NOMO-1 (cell line): ENCODE measurements around the gene MEGF6.

Source experiments
- DNase-seq, 2 experiments: peaks; one replicate each; lab custom pipeline; 2025; ENCODE audit not compliant: unreplicated experiment in 2 of 2; lab: John Stamatoyannopoulos, UW

Gene MEGF6

DNA sequence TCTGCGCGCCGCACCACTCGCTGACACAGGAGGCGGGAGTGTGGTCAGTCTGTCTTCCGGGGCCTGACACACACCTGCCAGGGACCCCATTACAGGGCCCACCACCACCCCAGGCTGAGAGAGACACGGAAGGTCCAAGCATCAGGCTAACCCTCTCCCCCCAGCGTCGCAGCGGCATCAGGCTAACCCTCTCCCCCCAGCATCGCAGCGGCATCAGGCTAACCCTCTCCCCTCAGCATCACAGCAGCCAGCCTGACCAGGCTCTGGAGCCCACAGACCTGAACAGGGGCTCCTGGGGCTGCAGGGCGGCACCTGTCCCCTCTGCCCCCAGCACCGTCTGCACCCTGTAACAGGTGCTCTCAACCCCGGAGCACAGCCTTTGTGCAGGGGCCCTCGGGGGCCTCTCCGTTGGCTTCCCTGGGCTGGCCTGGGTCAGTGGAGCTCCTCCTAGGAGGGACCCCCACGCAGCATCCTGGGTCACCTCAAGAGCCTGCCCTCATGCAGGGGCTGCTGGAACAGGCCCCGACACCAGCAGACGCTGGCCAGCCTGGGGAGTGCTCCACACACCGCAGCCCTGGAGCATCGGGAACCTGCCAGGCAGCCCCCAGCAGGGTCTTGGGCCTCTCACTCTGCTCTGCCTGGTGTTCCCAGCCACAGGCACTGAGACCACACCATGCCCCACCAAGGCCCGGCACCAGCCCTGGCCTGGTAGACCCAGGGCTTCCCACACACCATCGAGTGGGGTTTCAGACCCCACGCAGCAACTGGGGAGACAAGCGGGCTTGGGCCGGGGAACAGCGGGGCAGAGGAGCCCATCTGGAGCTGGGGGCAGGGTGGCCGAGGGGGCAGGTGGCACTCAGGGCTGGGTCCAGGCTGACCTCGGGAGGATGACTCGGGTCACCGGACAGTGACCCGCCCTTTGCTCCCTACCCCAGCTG is 67.0 kb downstream of the MEGF6 start:
- no peak for DNase-seq

DNA sequence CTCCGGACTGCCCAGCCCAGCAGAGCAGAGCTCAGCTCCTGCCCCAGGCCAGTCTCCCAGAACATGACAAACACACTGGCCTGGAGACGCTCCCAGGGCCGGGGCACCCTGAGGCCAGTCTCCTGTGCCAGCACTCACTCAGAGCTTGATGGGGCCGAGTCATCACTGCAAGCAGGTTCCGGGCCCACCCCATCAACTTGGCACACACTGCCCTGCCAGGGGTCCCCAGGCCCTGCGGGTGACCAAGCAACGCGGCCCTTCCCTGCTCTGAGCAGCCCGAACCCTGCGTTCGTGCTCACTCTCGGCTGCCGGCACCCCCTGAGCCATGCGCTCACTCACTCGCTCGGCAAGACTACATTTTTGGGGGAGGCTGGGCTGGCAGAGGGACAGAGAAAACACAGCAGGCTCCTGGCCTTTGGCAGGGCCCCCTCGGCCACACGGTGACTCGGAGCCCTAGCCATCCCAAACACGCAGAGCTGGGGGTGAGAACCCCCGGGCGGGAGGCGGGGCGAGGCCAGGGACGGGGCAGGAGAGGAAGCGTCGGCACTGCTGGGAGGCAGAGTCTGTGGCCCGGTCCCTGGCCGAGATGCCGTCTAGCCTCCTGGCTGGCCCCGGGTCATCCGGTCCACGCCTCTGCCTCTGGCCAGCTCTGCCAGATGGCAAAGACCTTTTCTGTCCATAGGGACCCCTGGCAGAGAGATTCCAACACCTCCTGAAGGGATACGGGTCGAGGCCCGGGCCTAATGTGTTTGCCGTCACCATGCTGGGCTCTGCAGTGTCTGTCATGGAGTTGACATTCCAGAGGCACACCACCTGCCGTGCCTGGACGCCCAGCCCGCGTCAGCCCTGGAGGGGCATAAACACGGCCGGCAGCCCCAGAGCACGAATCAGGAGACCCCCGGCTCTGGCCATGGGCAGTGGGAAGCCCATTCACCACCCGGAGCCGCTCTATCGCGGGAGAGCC is 68.0 kb downstream of the MEGF6 start:
- DNase-seq: no peak

DNA sequence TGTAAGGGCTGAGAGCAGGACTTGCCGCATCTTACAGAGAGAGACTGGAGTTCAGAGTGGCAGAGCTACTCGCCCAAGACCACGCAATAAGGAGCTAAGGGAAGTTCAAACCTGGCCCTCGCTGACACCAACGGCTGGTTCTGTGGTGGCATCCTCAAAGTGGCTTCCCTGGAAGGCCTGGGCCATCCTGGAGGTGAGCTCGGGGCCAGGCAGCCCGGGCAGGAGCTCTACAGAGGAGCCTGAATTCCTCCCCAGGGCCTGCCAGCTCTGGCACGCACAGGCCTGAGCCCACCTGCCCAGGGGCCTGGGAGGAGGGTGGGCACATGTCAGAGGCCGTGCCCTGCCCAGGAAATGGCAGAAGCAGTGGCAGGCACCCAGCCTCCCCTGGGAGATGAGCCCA is 68.6 kb downstream of the MEGF6 start:
- no peak for DNase-seq

DNA sequence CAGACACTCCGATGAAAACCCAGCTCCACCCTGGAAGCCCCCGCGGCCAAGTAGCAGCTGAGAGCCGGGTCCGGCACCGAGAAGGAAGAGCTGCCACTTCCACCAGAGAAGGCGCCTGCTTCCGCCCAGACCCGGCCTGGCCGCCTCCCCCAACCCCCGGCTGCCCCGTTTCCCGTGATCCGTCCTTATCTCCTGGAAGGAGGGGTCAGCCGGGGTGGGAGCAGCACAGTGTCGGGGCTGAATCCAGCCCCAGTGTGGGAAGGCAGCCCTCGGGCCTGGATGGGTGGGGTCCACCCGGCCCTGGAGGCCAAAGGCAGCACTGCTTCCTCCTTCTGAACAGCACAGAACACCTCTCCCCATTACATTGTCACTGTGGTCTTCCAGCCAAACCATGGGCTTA is 69.4 kb downstream of the MEGF6 start:
- no peak for DNase-seq

DNA sequence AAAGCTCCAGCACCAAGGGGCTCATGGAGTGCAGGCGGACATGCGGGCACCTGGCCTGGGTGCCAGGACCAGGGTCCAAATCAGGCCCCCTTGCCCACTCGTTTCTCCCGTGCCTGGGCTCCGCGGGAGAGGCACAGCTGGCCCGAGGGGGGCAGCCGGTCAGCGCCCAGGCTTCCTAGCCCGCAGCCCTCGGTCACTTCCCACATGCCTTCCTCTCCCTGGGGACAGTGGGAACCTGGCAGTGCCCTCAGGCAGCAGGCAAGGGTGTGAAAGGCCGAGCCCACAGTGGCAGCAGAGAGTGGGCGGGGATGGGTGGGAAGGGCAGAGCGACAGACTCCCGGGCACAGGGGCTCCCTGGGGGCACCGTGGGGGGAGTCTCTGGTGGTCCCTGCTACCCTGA is 69.8 kb downstream of the MEGF6 start:
- no peak for DNase-seq

DNA sequence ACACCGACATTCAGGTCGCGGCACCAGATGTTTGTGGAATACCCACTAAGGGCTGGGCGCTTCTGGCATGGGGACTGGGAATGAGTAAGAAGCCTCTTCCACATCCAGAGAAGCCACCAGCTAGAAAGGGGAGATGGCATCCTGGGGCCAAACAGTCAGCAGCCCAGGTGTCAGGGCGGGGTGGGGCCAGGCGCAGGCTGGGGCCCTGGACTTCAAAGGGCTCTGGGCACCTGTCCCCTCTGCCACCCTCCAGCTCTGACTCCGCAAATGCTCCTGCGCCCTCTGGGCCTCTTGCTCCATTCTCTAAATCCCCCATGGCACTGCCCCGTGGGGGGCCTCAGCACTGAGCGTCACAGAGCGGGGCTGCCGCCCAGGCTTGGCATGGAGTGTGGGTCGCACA is 70.4 kb downstream of the MEGF6 start:
- DNase-seq: no peak

DNA sequence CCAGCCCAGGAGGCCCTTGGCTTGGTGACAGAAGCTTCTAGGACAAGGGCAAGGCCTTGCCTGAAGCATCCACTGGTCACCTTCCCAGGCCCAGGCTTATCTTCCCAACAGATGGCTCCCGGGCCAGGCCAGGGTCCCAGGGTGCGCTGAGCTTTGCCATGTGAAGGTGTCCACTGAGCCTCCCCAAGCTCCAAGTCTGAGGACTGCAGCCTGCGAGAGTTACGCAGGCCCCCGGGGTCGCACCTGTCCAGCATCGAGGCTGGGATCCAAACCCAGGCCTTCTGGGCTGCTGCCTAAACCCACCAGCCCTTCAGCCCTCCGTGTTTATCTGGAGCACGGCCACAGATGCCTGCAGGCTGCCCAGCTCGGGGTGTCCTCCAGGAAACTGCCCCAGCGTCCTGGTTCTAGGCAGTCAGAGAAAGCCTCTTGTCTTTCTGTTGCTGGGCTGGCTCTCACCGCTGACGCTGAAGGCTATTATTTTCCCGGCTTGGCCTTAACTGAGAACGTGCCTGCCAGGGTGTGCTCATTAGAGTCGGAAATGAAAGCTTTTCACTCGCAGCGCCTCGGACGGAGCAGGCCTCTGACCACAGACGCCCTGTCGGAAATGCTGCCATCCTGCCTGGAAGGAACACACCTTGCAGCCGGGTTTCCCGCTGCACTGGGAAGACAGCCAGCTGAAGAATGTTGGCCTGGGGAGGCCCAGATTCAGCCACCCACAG is 71.4 kb downstream of the MEGF6 start:
- DNase-seq: no peak

DNA sequence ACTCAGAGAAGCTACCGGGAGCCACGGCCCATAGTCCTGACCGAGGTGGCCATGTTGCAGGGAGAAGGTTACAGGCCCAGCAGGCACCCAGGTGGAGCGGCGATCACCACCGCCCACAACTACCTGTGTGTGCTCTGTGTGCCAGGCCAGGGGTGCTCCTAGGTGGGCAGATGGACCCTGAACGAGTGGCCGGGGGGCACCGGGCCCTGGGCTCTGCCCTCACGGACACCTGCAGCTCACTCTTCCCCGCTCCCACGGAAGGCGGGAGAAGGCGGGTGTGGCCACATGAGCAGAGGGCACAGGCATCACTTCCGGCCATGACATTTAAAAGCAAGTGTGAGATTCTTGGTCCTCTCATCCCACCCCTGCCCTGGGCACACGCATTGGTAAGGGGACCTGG is 73.9 kb downstream of the MEGF6 start:
- no peak for DNase-seq

DNA sequence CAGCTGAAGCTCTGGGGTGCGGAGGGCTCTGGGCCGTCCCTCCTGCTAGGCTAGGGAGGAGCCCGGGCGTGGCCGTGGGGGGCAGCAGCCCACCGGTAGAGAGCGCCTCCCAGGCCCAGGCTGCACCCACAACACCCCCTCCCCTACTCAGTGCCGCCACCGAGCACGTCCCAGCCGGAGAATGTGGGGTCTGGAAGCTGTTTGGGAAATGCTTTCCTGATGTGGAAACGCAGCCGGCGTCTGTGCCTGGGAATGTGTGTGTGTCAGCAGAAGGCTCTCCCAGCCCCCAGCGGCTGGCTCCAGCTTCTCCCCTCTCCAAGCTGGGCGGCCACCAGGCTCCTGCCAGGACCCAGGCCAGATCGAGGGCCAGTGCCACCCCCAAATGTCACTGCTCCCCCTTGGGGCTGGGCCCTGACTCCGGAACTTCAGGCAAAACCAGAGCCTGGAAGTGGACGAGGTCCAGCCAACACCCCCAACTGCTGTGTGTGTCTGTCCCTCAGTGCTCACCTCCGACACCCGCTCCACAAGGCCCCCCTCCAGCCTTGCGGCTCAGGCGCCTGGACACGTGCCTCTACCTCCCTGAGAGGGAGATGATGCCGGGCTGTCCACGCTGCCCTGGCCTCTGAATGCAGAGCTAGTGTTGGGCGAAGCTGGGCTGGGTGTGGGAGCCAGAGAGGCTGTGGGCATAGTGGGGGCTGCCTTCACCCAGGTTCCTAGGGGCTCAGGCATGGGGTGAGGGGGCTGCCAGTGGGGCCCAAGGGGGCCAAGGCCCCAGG is 74.7 kb downstream of the MEGF6 start:
- no peak for DNase-seq

DNA sequence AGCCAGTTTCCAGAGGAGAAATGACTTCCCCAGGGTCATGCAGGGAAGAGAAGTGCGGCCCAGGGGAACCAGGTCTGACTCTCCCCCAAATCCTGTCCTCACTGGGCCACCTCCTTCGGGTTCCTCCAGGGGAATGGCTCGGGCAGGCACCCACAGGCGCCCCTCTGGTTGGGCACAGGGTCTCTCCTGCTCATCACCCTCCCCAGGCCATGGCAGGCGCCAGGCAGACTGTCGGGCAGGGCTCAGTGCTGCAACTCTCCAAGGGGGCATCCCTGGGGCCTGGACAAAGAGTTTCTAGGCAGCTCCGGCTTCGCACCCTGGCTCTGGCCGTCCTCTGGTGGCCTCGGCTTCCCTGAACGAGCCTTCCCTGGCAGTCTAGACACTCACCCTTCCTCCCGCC is 75.6 kb downstream of the MEGF6 start:
- DNase-seq: no peak

DNA sequence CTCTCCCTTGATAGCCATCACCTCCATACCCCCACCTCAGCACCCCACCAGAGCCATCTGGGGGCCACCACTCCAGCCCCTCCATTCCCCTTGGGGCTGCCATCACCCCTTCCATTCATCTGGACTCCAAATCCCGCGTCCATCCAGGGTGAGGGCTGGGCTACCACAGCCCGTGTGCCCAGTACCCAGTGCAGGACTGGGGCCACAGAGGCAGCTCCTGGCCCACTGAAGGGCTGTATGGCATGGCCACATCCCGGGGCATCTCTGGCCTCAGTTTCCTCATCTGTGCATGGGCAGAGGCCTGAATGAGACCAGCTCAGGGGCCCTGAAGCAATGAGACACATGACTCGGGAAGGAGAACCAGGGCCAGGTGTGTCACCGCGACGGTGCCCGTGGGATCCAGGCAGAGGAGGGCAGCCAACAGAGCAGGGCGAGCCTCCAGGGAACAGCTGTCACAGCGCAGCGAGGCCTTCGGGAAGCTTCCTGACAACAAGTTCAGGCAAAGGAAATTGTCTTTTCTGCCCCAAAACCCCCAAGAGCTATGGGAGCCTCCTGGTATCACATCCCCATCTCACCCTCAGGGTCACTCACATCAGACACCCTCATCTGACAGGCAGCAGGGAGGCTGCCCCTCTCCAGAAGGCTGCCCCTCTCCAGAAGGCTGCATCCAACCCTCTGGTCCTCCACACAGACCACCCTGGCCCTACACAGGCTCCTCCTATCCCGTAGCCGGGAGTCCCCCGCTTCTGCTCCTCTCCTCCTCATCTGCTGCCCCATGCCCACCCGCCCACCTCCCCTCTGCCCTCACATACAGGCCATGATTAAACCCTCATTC is 76.3 kb downstream of the MEGF6 start:
- no peak for DNase-seq

DNA sequence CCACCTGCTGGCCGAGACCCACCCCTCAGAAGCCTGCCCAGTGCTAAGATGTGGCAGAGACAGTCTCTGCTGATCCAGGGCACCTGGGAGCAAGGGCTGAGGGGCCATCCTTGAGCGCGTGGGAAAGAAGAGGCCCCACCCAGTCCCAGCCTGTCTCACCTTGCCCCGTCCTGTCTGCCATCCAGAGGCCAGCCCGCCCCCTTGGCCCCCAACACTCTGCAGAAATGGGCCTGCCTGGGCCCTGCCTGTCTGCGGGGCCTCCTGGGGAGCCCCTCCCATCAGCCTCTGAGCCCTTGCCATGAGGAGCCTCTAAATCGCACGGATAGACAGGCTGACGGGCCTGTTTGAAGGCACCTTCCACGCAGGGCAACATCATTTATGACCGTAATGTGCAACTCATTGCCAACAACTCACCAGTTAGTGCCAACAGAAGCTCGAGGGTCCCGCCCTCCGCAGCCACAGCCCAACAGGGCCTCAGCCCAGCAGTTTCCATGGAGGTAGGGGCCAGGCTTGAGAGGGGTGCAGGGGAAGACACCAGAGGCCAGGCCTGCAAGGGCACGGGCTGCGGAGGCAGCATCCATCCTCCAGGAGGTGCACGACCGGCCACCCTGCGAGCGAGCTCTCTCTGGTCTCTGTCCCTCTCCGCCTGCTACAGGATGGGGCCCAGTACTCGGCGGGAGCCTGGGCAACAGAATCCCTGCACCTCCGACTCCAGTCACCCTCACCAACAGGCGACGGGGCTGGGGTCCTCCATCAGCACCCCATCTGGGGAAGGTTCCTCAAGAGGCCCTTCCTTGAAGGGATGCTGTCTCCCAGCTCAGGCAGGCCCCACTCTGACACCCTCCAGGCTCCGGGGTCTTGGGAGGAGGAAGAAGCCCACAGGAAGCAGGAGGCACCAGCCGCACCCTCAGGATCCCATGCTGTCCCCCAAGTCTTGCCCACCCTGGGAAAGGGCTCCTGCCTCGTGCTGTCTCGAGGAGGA is 78.0 kb downstream of the MEGF6 start:
- DNase-seq: no peak

DNA sequence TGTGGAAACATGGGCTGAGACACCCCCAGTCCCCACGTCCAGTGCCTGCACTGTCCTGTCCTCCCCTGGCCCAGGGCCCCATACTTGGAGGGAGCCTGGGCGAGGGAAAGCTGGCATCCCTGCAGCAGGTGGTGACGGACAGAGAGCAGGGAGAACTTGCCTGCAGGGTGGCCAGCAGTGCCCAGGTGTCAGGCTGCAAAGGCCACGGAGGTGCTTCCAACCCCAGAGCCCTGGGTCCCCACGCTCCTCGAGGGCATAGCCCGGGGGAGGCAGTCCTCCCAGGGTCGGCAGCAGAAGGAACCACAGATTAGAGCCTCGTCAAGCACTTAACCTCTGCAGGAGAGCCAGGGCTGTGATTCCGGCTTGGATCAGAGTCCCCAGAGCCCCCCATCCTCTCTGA is 79.4 kb downstream of the MEGF6 start:
- no peak for DNase-seq

DNA sequence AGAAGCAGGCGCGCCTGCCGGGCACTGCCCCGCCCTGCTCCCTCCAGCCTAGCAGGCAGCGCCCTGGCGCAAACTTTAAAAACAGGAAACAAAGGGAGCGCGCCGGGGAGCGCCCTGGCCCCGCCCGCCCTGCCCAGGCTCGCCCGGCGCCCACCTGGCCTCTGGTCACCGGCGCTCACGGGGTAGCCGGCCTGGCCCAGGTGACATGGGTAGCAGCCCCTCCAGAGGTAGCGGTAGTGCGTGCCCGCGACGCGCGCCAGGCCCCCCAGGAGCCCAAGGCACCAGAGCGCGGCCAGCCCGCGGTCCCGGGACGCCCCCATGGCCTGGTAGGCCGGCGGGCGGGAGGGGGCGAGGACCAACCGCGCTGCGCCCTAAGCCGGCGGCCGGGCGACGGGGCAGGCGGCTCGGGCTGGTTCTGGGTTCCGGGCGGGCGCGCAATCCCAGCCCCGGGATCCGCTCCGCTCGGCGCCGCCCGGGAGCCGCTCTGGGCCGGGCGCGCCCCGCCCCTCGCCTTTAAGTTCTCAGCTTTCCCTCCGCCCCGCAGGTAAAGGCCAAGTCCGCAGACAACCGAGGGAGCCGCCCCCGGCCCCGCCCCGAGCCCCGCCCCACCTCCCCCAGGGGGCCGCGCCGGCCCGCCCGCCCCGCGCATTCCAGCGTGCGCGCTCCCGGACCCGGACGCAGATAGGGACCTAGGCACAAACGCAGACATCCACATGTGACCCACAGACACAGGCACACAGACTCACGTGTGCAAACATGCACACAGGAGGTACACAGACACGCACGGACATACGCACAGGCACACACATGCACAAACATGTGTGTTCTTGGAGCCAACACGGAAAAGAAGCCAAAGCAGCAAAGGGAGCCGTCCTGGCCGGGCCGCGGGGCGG is 80.1 kb downstream of the MEGF6 start:
- DNase-seq: peak; percentile 41 to 65

DNA sequence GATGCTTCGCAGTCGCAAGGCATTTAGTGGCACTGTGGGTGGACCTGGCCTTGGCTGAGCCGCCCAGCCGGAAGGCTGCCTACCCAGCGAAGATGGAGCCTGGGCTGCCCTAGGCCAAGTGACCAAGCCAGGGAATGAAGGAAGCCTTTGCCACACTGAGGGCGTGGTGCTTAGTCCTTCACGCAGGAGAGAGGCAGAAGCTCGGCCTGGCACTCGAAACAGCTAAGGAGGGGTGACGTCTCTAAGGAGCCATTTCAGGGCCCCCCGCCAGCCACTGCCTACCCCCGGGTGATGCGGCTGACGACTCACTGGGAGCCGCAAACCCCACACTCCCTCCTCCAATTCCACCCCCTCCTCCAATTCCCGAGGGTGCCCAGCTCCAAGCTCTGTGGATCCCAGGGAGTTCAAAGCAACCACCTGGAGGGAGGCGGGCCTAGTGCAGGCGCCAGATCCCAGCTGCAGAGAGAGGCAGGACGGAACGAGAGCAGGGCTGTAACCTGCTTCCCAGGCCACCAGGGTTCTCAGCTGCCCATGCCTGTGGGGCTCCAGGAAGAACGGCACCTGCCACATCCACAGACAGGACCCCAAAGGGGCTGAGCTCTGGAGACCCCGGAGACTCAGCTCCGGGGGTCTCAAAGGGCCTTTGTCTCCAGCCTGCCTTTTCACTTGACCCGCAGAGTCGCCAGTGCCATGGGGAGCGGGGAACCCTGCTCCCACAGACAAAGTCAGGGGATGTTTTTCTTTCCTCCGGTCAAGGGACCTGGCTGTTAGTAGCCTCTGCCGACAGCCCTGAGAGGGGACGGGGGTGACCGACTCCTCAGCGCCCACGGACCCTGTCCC is 81.0 kb downstream of the MEGF6 start:
- no peak for DNase-seq

DNA sequence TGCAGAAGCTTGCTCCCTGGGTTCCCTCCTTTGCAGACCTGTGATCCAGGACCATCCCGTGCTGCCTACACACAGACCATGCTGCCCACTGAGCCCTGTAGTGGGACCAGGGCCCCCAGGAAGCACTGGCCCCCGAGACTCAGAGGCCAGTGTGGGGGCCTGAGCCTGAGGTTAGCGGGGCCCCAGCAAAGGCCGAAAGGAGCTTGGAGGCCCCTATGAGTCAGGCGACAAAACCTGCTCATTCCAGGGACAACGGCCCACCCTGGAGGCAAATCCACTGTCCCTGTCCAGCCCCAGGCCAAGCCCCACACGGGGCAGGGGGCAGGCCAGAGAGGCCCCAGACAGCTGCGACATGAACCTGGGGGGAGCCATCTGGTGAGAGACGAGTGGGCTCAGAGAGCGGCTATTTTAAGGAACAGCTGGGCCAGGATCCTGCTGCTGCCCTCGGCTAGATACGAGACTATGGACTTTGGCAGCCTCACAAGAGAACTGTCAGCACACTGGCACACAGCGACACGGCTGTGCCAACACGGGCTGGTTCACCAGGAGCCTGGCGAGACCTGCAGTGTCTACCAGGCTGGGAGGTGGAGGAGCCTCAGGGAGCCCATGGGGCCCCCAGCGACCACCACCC is 82.1 kb downstream of the MEGF6 start:
- DNase-seq: no peak
